Endothelial cell of umbilical vein (primary cell): ENCODE data around the gene SH3RF3. TPM values are rescaled to one million over a fixed set of nuclear protein-coding genes. Genes with fewer than 3 reads are reported as not detected.

Experiments used
- BruUV-seq: library from RNA; stranded (reverse); fragments of 400-500 nt; replicated peaks from 2 replicates; lab custom pipeline; 2021; lab: Mats Ljungman, UMichigan
- CTCF ChIA-PET: fragments of 300-600, 350-600 bp; sonication (Branson Sonifier 250); formaldehyde crosslinking; loops from one replicate; lab custom pipeline; 2021; ENCODE audit warnings: antibody characterized with exemption, inconsistent platforms; lab: Charles Lee
- POLR2A ChIA-PET: fragments of 300-600, 350-600 bp; sonication (Branson Sonifier 250); formaldehyde crosslinking; loops from one replicate; lab custom pipeline; 2021; ENCODE audit warnings: antibody characterized with exemption, inconsistent platforms; lab: Charles Lee
- DNase-seq: peaks from one replicate; pipeline ENCODE4 v3.0.0-alpha.2; 2011; ENCODE audit warnings: low read depth, low spot score
- FAIRE-seq: peaks from 2 replicates; lab custom pipeline; 2011; peaks lifted over from hg19 to GRCh38; lab: Jason Lieb, UNC
- H2AFZ ChIP-seq: 2 replicates; pipeline ENCODE4 v1.6.0; 2012; ENCODE audit warnings: low read depth, low read length, control low read depth, inconsistent platforms
- H3K27ac ChIP-seq: 2 replicates; pipeline ENCODE4 v1.5.1; 2011; ENCODE audit warnings: low read depth, mild to moderate bottlenecking, control low read depth, low read length, moderate library complexity; ENCODE audit not compliant: insufficient read depth
- H3K27me3 ChIP-seq, 2 experiments: 2 replicates each; pipeline versions ENCODE4 v1.6.0 to v1.6.1; 2011; ENCODE audit warnings: low read length in 2 of 2, mixed read lengths in 1 of 2; ENCODE audit not compliant: control insufficient read depth in 2 of 2, insufficient read depth in 2 of 2
- H3K36me3 ChIP-seq, 2 experiments: 2 replicates in 1 of 2; 3 replicates in 1 of 2; pipeline ENCODE4 v1.5.1; 2011; ENCODE audit warnings: low read length in 2 of 2, mild to moderate bottlenecking in 1 of 2, moderate library complexity in 1 of 2; ENCODE audit not compliant: control insufficient read depth in 2 of 2, insufficient read depth in 2 of 2; ENCODE audit errors: extremely low read depth in 1 of 2
- H3K4me1 ChIP-seq: 3 replicates; pipeline ENCODE4 v1.5.1; 2011; ENCODE audit warnings: mild to moderate bottlenecking, low read length; ENCODE audit not compliant: control insufficient read depth, insufficient read depth; ENCODE audit errors: extremely low read depth
- H3K4me2 ChIP-seq: 2 replicates; pipeline ENCODE4 v1.6.1; 2011; ENCODE audit warnings: low read length, control low read depth, mixed read lengths; ENCODE audit not compliant: insufficient read depth
- H3K4me3 ChIP-seq, 3 experiments: fragments of 200-600 bp in 1 of 3; sonication (generic), shearing (Covaris generic) in 1 of 3; replicated peaks in 1 of 3; 2 replicates each; pipeline ENCODE4 v1.5.1; 2011 to 2016; ENCODE audit warnings: control low read depth in 3 of 3, low read length in 3 of 3, mild to moderate bottlenecking in 2 of 3, inconsistent platforms in 1 of 3, low read depth in 1 of 3, moderate library complexity in 1 of 3; ENCODE audit not compliant: insufficient read depth in 1 of 3
- H3K79me2 ChIP-seq: 2 replicates; pipeline ENCODE4 v1.6.0; 2012; ENCODE audit warnings: low read length, inconsistent platforms; ENCODE audit not compliant: control insufficient read depth, insufficient read depth
- H3K9ac ChIP-seq: replicated peaks from 2 replicates; pipeline ENCODE3; 2011; ENCODE audit warnings: low read length, control low read depth; ENCODE audit not compliant: insufficient read depth; ENCODE audit errors: extremely low read depth
- H3K9me1 ChIP-seq: replicated peaks from 3 replicates; pipeline ENCODE4 v1.6.0; 2011; ENCODE audit warnings: mild to moderate bottlenecking, low read length; ENCODE audit not compliant: control insufficient read depth, insufficient read depth; ENCODE audit errors: extremely low read depth
- H3K9me3 ChIP-seq: replicated peaks from 2 replicates; pipeline ENCODE4 v1.5.1; 2012; ENCODE audit warnings: low read length, inconsistent platforms; ENCODE audit not compliant: control insufficient read depth, insufficient read depth
- H4K20me1 ChIP-seq: replicated peaks from 2 replicates; pipeline ENCODE3; 2011; ENCODE audit warnings: mild to moderate bottlenecking, low read length; ENCODE audit not compliant: control insufficient read depth, insufficient read depth; ENCODE audit errors: extremely low read depth
- EZH2 ChIP-seq: IDR thresholded peaks from 2 replicates; pipeline ENCODE4 v1.6.1; 2012; ENCODE audit warnings: borderline replicate concordance, low read depth, mild to moderate bottlenecking, moderate library complexity, low read length, inconsistent platforms; ENCODE audit not compliant: severe bottlenecking
- FOS ChIP-seq: IDR thresholded peaks from 2 replicates; pipeline ENCODE4 v1.6.1; 2011; ENCODE audit warnings: mild to moderate bottlenecking, low read length, moderate library complexity, borderline replicate concordance; ENCODE audit not compliant: insufficient read depth
- GATA2 ChIP-seq: IDR thresholded peaks from 2 replicates; pipeline ENCODE4 v1.7.0; 2011; ENCODE audit warnings: low read depth, mild to moderate bottlenecking, moderate library complexity, mixed read lengths, low read length; ENCODE audit not compliant: insufficient read length, insufficient read depth
- JUN ChIP-seq: IDR thresholded peaks from 2 replicates; pipeline ENCODE4 v1.6.1; 2011; ENCODE audit warnings: borderline replicate concordance, low read depth; ENCODE audit not compliant: insufficient read length, insufficient read depth
- MYC ChIP-seq: IDR thresholded peaks from one replicate; pipeline ENCODE4 v1.6.1; 2011; ENCODE audit warnings: mild to moderate bottlenecking, low read depth, low read length
- POLR2A ChIP-seq: IDR thresholded peaks from 2 replicates; pipeline ENCODE4 v1.6.1; 2012; ENCODE audit warnings: low read depth, mild to moderate bottlenecking, control low read depth, low read length
- POLR2AphosphoS5 ChIP-seq: IDR thresholded peaks from 2 replicates; pipeline ENCODE4 v1.6.1; 2012; ENCODE audit warnings: low read depth, mild to moderate bottlenecking, control low read depth, low read length, moderate library complexity; ENCODE audit not compliant: insufficient read depth
- dilution Hi-C: fragments of 300-500 bp; cut with MboI; formaldehyde crosslinking; loops from one replicate; pipeline ENCODE4 v1.15.0; 2019; ENCODE audit warnings: low sequenced_read_pairs; ENCODE audit not compliant: extremely low pct_ligation_motif_present
- intact Hi-C: fragments of 100-400 bp; cut with micrococcal nuclease; formaldehyde crosslinking; loops from one replicate; pipeline ENCODE4 v1.10.0; 2022
- polyA plus RNA-seq, 4 experiments: library from polyadenylated mRNA; depleted of rRNA in 3 of 4; stranded (reverse) in 3 of 4; unstranded in 1 of 4; fragments of >200 nt; gene quantifications; 2 replicates each; pipeline versions ENCODE4 v1.2.1 to v1.2.3, GENCODE V29; 2011 to 2012; ENCODE audit warnings: missing spikeins in 1 of 4
- total RNA-seq: library from RNA; stranded (reverse); gene quantifications from 2 replicates; pipeline ENCODE4 v1.2.3, GENCODE V29; 2021
- TF ChIP-seq, protein P1 (sequence below): IDR thresholded peaks from 2 replicates; pipeline ENCODE4 v1.6.1; 2011; ENCODE audit not compliant: insufficient read depth, insufficient read length
- TF ChIP-seq, protein P2 (sequence below), 2 donors: IDR thresholded peaks; 1 replicate in 1 of 2; 2 replicates in 1 of 2; pipeline ENCODE4 v1.5.1; 2011; ENCODE audit warnings: low read length in 2 of 2, mild to moderate bottlenecking in 2 of 2, moderate library complexity in 2 of 2, control low read depth in 1 of 2, inconsistent platforms in 1 of 2, low read depth in 1 of 2; ENCODE audit not compliant: insufficient read depth in 1 of 2; ENCODE audit errors: extremely low read depth in 1 of 2

SH3RF3 gene
- total and polyA plus RNA-seq, 2 donors (not counting 3 experiments of a cell fraction or from before 2014, with no cell fraction given): 3.8 to 14.7 TPM

DNA sequence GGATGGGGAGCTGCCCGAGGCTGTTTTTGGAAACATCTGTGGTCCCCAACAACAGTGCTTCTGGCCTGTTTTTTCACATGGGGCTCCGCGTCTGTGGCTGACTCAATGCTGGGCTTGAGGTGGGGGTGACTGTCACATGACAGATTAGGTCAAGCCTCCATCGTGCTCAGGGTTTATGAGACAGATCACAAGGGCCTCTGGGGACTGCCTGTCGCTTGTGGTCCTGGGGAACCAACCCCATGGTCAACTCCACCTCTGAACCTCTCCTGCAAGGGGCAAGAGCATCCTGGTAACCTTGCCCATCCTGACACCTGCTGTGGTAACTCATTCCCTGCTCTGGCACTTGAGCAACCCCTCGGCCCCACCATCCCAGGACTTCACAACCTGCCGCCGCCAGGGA is 47.6 kb upstream of the SH3RF3 start:
- H3K4me1 ChIP-seq: no peaks in the 10 kb centered on the region
- intact Hi-C loops: loop anchor here (10.0 kb wide), 1 partner anchor 553 kb away; no protein-coding TSS in a partner anchor
- DNase-seq (no peak), FAIRE-seq (no peak)
- H3K9ac ChIP-seq: no peak overlapping the region
- ChIA-PET CTCF (no interaction called here), POLR2A (no interaction called here)
- H2AFZ ChIP-seq: no peak overlapping the region
- no peaks in the 10 kb centered on the region for H4K20me1 ChIP-seq
- H3K4me3 ChIP-seq: no peak overlapping the region
- H3K27me3 ChIP-seq: peaks cover 2 to 11% of the 10 kb centered on the region in 2 experiments
- no peak overlapping the region for H3K4me2 ChIP-seq
- no peaks in the 10 kb centered on the region for H3K79me2 ChIP-seq
- TF ChIP-seq EZH2 (no peak), GATA2 (no peak), JUN (no peak), POLR2A (no peak), MYC (no peak), FOS (no peak), POLR2AphosphoS5 (no peak)
- TF ChIP-seq, protein P1, sequence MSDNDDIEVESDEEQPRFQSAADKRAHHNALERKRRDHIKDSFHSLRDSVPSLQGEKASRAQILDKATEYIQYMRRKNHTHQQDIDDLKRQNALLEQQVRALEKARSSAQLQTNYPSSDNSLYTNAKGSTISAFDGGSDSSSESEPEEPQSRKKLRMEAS: no peak
- TF ChIP-seq, protein P2, sequence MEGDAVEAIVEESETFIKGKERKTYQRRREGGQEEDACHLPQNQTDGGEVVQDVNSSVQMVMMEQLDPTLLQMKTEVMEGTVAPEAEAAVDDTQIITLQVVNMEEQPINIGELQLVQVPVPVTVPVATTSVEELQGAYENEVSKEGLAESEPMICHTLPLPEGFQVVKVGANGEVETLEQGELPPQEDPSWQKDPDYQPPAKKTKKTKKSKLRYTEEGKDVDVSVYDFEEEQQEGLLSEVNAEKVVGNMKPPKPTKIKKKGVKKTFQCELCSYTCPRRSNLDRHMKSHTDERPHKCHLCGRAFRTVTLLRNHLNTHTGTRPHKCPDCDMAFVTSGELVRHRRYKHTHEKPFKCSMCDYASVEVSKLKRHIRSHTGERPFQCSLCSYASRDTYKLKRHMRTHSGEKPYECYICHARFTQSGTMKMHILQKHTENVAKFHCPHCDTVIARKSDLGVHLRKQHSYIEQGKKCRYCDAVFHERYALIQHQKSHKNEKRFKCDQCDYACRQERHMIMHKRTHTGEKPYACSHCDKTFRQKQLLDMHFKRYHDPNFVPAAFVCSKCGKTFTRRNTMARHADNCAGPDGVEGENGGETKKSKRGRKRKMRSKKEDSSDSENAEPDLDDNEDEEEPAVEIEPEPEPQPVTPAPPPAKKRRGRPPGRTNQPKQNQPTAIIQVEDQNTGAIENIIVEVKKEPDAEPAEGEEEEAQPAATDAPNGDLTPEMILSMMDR (IDR thresholded peaks at IDR 0.05; ENCODE audit: extremely low read depth in 1 of 2, insufficient read depth in 1 of 2, low read depth in 1 of 2, low read length in 2 of 2): no peak
- no TSS peak for BruUV-seq
- H3K9me1 ChIP-seq: no peaks in the 10 kb centered on the region
- dilution Hi-C loops: no loop called here
- no peaks in the 10 kb centered on the region for H3K9me3 ChIP-seq
- no peaks in the 10 kb centered on the region for H3K36me3 ChIP-seq
- no peak overlapping the region for H3K27ac ChIP-seq
